GM12873 (cell line): Measurements from ENCODE around the gene LCOR.

Experiments
- CTCF ChIP-seq: IDR thresholded peaks from 2 replicates; pipeline ENCODE4 v1.5.1; 2012; ENCODE audit warnings: low read depth, mild to moderate bottlenecking, moderate library complexity, low read length, control low read depth; ENCODE audit not compliant: insufficient read depth; ENCODE audit errors: missing control alignments

The LCOR gene

DNA sequence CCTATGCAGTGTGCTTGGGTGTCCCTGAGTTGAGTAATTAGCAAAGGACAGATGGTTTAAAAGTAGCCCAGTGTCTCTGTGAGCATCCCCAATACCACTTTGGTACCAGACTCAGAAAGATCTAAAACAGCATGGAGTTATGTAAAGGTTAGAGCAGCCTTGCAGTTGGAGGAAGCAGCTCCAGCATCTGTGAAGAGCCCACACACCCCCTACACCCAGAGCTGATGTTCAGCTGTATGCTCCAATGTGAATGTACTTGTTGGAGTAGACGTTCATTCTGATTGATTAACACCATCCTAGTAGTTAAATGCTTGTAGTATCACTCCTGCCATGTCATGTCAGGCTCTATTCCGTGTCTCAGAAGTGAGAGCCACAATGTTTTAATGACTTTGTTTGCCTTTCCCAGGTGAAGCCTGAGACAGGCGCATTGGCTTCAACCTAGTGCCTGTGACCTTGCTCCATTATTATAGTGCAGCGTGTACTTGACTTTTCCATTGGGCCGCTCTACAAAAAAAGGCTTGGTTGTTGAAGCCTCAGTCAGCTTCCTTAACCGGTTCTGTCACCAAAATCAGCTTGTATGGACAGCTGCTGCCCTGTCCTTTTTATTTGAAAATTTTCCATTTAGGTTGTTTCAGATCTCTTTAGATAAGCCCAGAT is 154.2 kb downstream of the LCOR start:
- TF ChIP-seq CTCF: no peak

GRCh38 chr10:96987141-96987841 is 155.2 kb downstream of the LCOR start:
- TF ChIP-seq CTCF: no peak

GRCh38 chr10:96987842-96988175 is 155.7 kb downstream of the LCOR start:
- no peak for TF ChIP-seq CTCF

DNA sequence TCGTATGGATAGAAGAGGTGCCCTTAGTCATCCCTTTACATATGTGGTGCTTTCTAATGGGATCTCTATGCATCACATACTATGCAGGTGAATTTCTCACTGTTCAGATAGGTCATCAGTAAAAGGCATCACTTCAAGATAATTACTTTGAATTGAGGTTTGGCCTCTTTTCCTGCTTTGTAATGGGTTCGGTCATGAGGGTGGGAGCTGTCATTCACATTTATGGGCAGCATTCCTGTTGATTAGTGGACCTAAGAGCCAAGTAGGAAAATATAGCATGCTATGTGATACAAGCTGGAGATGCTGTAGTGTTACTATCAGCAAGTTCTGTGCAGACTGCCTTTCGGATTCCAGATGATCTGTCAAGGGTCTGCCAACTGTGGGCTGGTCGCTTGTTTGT is 156.3 kb downstream of the LCOR start:
- no peak for TF ChIP-seq CTCF

DNA sequence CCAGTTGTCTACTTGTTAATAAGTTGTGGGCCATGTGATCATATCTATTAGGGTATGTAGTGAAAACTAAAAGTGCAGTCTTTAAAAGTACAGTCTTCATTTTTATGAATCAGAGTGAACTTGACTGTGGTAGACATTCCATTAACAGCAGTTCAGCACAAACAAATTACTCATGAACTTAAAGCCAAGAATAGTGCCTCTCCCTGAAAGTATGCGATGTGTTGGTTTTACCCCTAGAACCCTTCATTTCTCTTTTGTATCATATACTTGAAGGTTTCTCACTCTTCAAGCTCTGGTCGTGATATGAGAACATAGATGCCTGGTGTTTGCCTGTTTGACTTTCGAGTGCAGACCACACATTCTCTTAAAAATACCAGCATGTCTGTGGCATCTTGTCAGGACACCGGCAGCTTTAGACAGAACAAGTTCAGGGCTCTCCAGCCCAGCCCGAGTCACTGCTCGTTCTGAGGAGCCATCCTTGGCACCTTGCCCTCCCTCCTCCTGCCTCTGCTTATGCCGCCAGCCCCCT is 159.3 kb downstream of the LCOR start:
- no peak for TF ChIP-seq CTCF

DNA sequence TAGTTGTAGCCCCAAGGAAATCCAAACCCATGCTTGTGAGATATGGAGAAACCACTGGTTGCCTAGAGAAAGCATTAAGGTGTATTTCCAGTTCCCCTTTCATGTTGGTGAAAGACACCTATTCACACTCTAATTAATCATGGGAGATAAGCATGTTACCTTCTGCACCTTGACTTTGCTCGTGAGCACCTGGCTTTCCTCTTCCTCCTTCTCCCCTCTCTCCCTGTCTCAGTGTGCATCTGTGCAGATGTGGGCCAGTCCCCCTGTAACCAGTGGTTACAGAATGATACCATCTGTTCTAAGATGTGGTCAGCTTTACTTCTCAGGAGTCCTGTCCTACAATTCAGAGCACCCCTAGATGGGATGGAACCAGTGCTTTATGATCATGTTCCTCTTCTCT is 160.6 kb downstream of the LCOR start:
- no peak for TF ChIP-seq CTCF

GRCh38 chr10:96995851-96996250 is 163.8 kb downstream of the LCOR start:
- no peak for TF ChIP-seq CTCF
